Activated B cell treated with CpG ODN at 0.5 μM for 24 hours (primary cell): ENCODE measurements around the gene DOCK3. TPM values are rescaled to one million over a fixed set of nuclear protein-coding genes. Genes with fewer than 3 reads are reported as not detected.

Source experiments
- ATAC-seq: fragments of 200-7000 bp; cut with Tn5 transposase; one replicate; pipeline ENCODE4 v1.10.0; 2021; ENCODE audit warnings: low read depth, mild to moderate bottlenecking, moderate library complexity
- CTCF ChIA-PET: fragments of 350-600 bp; sonication (Branson Sonifier 250); formaldehyde crosslinking; loops from one replicate; lab custom pipeline; 2021; ENCODE audit warnings: antibody characterized with exemption; lab: Charles Lee
- POLR2A ChIA-PET: fragments of 350-600 bp; sonication (Branson Sonifier 250); formaldehyde crosslinking; loops from one replicate; lab custom pipeline; 2021; ENCODE audit warnings: antibody characterized with exemption; lab: Charles Lee
- DNase-seq: peaks from one replicate; pipeline ENCODE4 v3.0.0; 2022
- H3K27ac Mint-ChIP-seq: one replicate; pipeline ENCODE4 v1.8.0; 2020; ENCODE audit warnings: mixed read lengths
- H3K27me3 Mint-ChIP-seq: one replicate; pipeline ENCODE4 v1.8.0; 2021; ENCODE audit warnings: mixed read lengths
- H3K36me3 Mint-ChIP-seq: one replicate; pipeline ENCODE4 v1.8.0; 2021; ENCODE audit warnings: low read depth, mixed read lengths
- H3K4me1 Mint-ChIP-seq: one replicate; pipeline ENCODE4 v1.8.0; 2021; ENCODE audit warnings: mixed read lengths
- H3K4me3 Mint-ChIP-seq: one replicate; pipeline ENCODE4 v1.8.0; 2020; ENCODE audit warnings: mild to moderate bottlenecking, mixed read lengths
- H3K9me3 Mint-ChIP-seq: one replicate; pipeline ENCODE4 v1.8.0; 2020; ENCODE audit warnings: mixed read lengths
- intact Hi-C: fragments of 100-400 bp; cut with micrococcal nuclease; formaldehyde crosslinking; loops from one replicate; pipeline ENCODE4 v1.15.1; 2024
- total RNA-seq: library from RNA; stranded (reverse); gene quantifications from 2 replicates; pipeline ENCODE4 v1.2.3, GENCODE V29; 2022
- TF ChIP-seq, protein P1 (sequence below): fragments of 200-600 bp; IDR thresholded peaks from one replicate; pipeline ENCODE4 v1.8.0; 2022; ENCODE audit warnings: antibody characterized with exemption, mild to moderate bottlenecking

The DOCK3 gene
- total RNA-seq, 1 donor from 2014 or later = 0.04 TPM

GRCh38 chr3:51099794-51100535 is 425.2 kb downstream of the DOCK3 start:
- H3K4me1 Mint-ChIP-seq = no peaks in the 10 kb centered on the region
- ChIA-PET POLR2A (no interaction called here), CTCF (interaction anchor here (0.7 to 0.9 kb wide), 2 partner anchors 12 to 272 kb away, joined by 3 to 4 read pairs; no protein-coding TSS in a partner anchor)
- no peaks in the 10 kb centered on the region for H3K9me3 Mint-ChIP-seq
- intact Hi-C loops = no loop called here
- no peak overlapping the region for H3K4me3 Mint-ChIP-seq
- H3K27ac Mint-ChIP-seq = no peak overlapping the region
- TF ChIP-seq, protein P1, sequence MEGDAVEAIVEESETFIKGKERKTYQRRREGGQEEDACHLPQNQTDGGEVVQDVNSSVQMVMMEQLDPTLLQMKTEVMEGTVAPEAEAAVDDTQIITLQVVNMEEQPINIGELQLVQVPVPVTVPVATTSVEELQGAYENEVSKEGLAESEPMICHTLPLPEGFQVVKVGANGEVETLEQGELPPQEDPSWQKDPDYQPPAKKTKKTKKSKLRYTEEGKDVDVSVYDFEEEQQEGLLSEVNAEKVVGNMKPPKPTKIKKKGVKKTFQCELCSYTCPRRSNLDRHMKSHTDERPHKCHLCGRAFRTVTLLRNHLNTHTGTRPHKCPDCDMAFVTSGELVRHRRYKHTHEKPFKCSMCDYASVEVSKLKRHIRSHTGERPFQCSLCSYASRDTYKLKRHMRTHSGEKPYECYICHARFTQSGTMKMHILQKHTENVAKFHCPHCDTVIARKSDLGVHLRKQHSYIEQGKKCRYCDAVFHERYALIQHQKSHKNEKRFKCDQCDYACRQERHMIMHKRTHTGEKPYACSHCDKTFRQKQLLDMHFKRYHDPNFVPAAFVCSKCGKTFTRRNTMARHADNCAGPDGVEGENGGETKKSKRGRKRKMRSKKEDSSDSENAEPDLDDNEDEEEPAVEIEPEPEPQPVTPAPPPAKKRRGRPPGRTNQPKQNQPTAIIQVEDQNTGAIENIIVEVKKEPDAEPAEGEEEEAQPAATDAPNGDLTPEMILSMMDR = no peak
- DNase-seq = no peak
- no peaks in the 10 kb centered on the region for H3K36me3 Mint-ChIP-seq
- ATAC-seq = no peak
- H3K27me3 Mint-ChIP-seq = peaks cover 7% of the 10 kb centered on the region

- H3K4me1 Mint-ChIP-seq = no peaks in the 10 kb centered on the region
- H3K27ac Mint-ChIP-seq = no peak overlapping the region
- ChIA-PET CTCF (interaction anchor here (0.7 kb wide), 1 partner anchor 271 kb away, joined by 4 read pairs; no protein-coding TSS in a partner anchor), POLR2A (no interaction called here)
- H3K36me3 Mint-ChIP-seq = no peaks in the 10 kb centered on the region
- intact Hi-C loops = no loop called here
- H3K27me3 Mint-ChIP-seq = peaks cover 7% of the 10 kb centered on the region
- TF ChIP-seq, protein P1 = no peak
- H3K9me3 Mint-ChIP-seq = no peaks in the 10 kb centered on the region
- DNase-seq (no peak), ATAC-seq (no peak)
- H3K4me3 Mint-ChIP-seq = no peak overlapping the region
These were observed 425.8 kb downstream of the DOCK3 start for GRCh38 chr3:51100536-51100851.

DNA sequence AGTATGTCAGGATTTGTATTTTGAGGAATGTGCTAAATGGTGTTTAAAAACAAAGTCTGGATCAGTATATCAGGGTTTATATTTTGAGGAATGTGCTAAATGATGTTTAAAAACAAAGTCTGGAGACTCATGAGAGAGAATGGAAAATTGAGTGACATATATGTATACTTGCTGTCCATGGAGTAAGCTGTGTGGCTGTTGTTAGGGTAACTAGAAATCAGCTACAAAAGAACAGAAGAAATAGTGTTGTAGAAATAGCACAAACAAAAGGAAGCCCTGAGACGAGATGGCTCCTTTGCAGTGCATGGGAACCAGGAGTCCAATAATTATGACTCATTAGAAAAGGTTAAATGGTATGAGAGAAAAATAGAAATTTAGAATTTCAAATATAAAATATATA is 427.7 kb downstream of the DOCK3 start:
- Mint-ChIP-seq H3K9me3 (no peaks in the 10 kb centered on the region), H3K4me3 (no peak overlapping the region), H3K4me1 (no peaks in the 10 kb centered on the region), H3K27me3 (peaks cover 7% of the 10 kb centered on the region), H3K36me3 (no peaks in the 10 kb centered on the region), H3K27ac (no peak overlapping the region)
- DNase-seq = no peak
- intact Hi-C loops = no loop called here
- ChIA-PET CTCF (no interaction called here), POLR2A (no interaction called here)
- TF ChIP-seq, protein P1 = no peak
- ATAC-seq = no peak

DNA sequence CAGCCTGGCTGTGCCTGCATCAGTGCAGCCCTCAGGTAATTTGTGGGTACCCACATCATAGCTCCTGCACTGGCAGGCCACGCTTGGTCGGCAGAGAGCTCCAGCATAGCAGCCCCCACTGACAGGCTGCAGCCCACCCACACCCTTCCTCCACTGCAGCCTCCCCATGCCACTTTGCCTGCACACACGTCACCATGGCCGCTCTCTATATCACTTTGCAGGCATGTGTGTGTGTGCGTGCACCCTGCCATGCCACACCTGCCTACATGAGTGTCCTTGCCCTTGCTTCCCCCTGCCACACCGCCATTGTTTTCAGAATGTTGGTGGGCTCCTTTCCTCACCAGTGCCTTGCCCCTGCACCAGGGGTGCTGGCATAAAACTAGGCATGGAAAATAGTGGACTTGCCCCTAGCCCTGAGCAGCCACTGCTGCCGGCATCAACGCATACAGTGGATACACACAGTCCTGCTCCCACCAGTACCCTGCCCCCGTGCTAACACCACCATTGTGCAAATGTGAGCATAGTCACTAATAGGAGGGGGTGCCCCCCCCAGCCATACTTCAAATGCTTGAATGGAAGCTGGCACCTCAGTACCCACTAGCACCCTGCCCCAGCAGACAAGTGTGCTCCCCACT is 431.6 kb downstream of the DOCK3 start:
- ChIA-PET CTCF (no interaction called here), POLR2A (interaction anchor here (0.6 kb wide), 1 partner anchor 15 kb away, joined by 4 read pairs; no protein-coding TSS in a partner anchor)
- DNase-seq = no peak
- ATAC-seq = no peak
- Mint-ChIP-seq H3K27ac (no peak overlapping the region), H3K9me3 (peaks cover 13% of the 10 kb centered on the region), H3K27me3 (peaks cover 7% of the 10 kb centered on the region), H3K4me1 (no peaks in the 10 kb centered on the region), H3K4me3 (no peak overlapping the region), H3K36me3 (no peaks in the 10 kb centered on the region)
- intact Hi-C loops = no loop called here
- TF ChIP-seq, protein P1 = no peak

- H3K27ac Mint-ChIP-seq = no peak overlapping the region
- DNase-seq (no peak), ATAC-seq (no peak)
- H3K4me3 Mint-ChIP-seq = no peak overlapping the region
- no peaks in the 10 kb centered on the region for H3K4me1 Mint-ChIP-seq
- intact Hi-C loops = no loop called here
- peaks cover 20% of the 10 kb centered on the region for H3K9me3 Mint-ChIP-seq
- no peaks in the 10 kb centered on the region for H3K36me3 Mint-ChIP-seq
- POLR2A ChIA-PET = no interaction called here
- CTCF ChIA-PET = no interaction called here
- peaks cover 3% of the 10 kb centered on the region for H3K27me3 Mint-ChIP-seq
- TF ChIP-seq, protein P1 = no peak
These were observed 435.9 kb downstream of the DOCK3 start for GRCh38 chr3:51110586-51110985.
